Endothelial cell of umbilical vein (primary cell): Measurements from ENCODE around the gene LRRC8B. TPM values are rescaled to one million over a fixed set of nuclear protein-coding genes. Genes with fewer than 3 reads are reported as not detected.

Experiments used
- BruUV-seq: library from RNA; stranded (reverse); fragments of 400-500 nt; replicated peaks from 2 replicates; lab custom pipeline; 2021; lab: Mats Ljungman, UMichigan
- CTCF ChIA-PET: fragments of 300-600, 350-600 bp; sonication (Branson Sonifier 250); formaldehyde crosslinking; loops from one replicate; lab custom pipeline; 2021; ENCODE audit warnings: antibody characterized with exemption, inconsistent platforms; lab: Charles Lee
- POLR2A ChIA-PET: fragments of 300-600, 350-600 bp; sonication (Branson Sonifier 250); formaldehyde crosslinking; loops from one replicate; lab custom pipeline; 2021; ENCODE audit warnings: antibody characterized with exemption, inconsistent platforms; lab: Charles Lee
- DNase-seq: peaks from one replicate; pipeline ENCODE4 v3.0.0-alpha.2; 2011; ENCODE audit warnings: low read depth, low spot score
- FAIRE-seq: peaks from 2 replicates; lab custom pipeline; 2011; peaks lifted over from hg19 to GRCh38; lab: Jason Lieb, UNC
- H2AFZ ChIP-seq: 2 replicates; pipeline ENCODE4 v1.6.0; 2012; ENCODE audit warnings: low read depth, low read length, control low read depth, inconsistent platforms
- H3K27ac ChIP-seq: 2 replicates; pipeline ENCODE4 v1.5.1; 2011; ENCODE audit warnings: low read depth, mild to moderate bottlenecking, control low read depth, low read length, moderate library complexity; ENCODE audit not compliant: insufficient read depth
- H3K27me3 ChIP-seq, 2 experiments: 2 replicates each; pipeline versions ENCODE4 v1.6.0 to v1.6.1; 2011; ENCODE audit warnings: low read length in 2 of 2, mixed read lengths in 1 of 2; ENCODE audit not compliant: control insufficient read depth in 2 of 2, insufficient read depth in 2 of 2
- H3K36me3 ChIP-seq, 2 experiments: 2 replicates in 1 of 2; 3 replicates in 1 of 2; pipeline ENCODE4 v1.5.1; 2011; ENCODE audit warnings: low read length in 2 of 2, mild to moderate bottlenecking in 1 of 2, moderate library complexity in 1 of 2; ENCODE audit not compliant: control insufficient read depth in 2 of 2, insufficient read depth in 2 of 2; ENCODE audit errors: extremely low read depth in 1 of 2
- H3K4me1 ChIP-seq: 3 replicates; pipeline ENCODE4 v1.5.1; 2011; ENCODE audit warnings: mild to moderate bottlenecking, low read length; ENCODE audit not compliant: control insufficient read depth, insufficient read depth; ENCODE audit errors: extremely low read depth
- H3K4me2 ChIP-seq: 2 replicates; pipeline ENCODE4 v1.6.1; 2011; ENCODE audit warnings: low read length, control low read depth, mixed read lengths; ENCODE audit not compliant: insufficient read depth
- H3K4me3 ChIP-seq, 3 experiments: fragments of 200-600 bp in 1 of 3; sonication (generic), shearing (Covaris generic) in 1 of 3; replicated peaks in 1 of 3; 2 replicates each; pipeline ENCODE4 v1.5.1; 2011 to 2016; ENCODE audit warnings: control low read depth in 3 of 3, low read length in 3 of 3, mild to moderate bottlenecking in 2 of 3, inconsistent platforms in 1 of 3, low read depth in 1 of 3, moderate library complexity in 1 of 3; ENCODE audit not compliant: insufficient read depth in 1 of 3
- H3K79me2 ChIP-seq: 2 replicates; pipeline ENCODE4 v1.6.0; 2012; ENCODE audit warnings: low read length, inconsistent platforms; ENCODE audit not compliant: control insufficient read depth, insufficient read depth
- H3K9ac ChIP-seq: replicated peaks from 2 replicates; pipeline ENCODE3; 2011; ENCODE audit warnings: low read length, control low read depth; ENCODE audit not compliant: insufficient read depth; ENCODE audit errors: extremely low read depth
- H3K9me1 ChIP-seq: replicated peaks from 3 replicates; pipeline ENCODE4 v1.6.0; 2011; ENCODE audit warnings: mild to moderate bottlenecking, low read length; ENCODE audit not compliant: control insufficient read depth, insufficient read depth; ENCODE audit errors: extremely low read depth
- H3K9me3 ChIP-seq: replicated peaks from 2 replicates; pipeline ENCODE4 v1.5.1; 2012; ENCODE audit warnings: low read length, inconsistent platforms; ENCODE audit not compliant: control insufficient read depth, insufficient read depth
- H4K20me1 ChIP-seq: replicated peaks from 2 replicates; pipeline ENCODE3; 2011; ENCODE audit warnings: mild to moderate bottlenecking, low read length; ENCODE audit not compliant: control insufficient read depth, insufficient read depth; ENCODE audit errors: extremely low read depth
- EZH2 ChIP-seq: IDR thresholded peaks from 2 replicates; pipeline ENCODE4 v1.6.1; 2012; ENCODE audit warnings: borderline replicate concordance, low read depth, mild to moderate bottlenecking, moderate library complexity, low read length, inconsistent platforms; ENCODE audit not compliant: severe bottlenecking
- FOS ChIP-seq: IDR thresholded peaks from 2 replicates; pipeline ENCODE4 v1.6.1; 2011; ENCODE audit warnings: mild to moderate bottlenecking, low read length, moderate library complexity, borderline replicate concordance; ENCODE audit not compliant: insufficient read depth
- GATA2 ChIP-seq: IDR thresholded peaks from 2 replicates; pipeline ENCODE4 v1.7.0; 2011; ENCODE audit warnings: low read depth, mild to moderate bottlenecking, moderate library complexity, mixed read lengths, low read length; ENCODE audit not compliant: insufficient read length, insufficient read depth
- JUN ChIP-seq: IDR thresholded peaks from 2 replicates; pipeline ENCODE4 v1.6.1; 2011; ENCODE audit warnings: borderline replicate concordance, low read depth; ENCODE audit not compliant: insufficient read length, insufficient read depth
- MYC ChIP-seq: IDR thresholded peaks from one replicate; pipeline ENCODE4 v1.6.1; 2011; ENCODE audit warnings: mild to moderate bottlenecking, low read depth, low read length
- POLR2A ChIP-seq: IDR thresholded peaks from 2 replicates; pipeline ENCODE4 v1.6.1; 2012; ENCODE audit warnings: low read depth, mild to moderate bottlenecking, control low read depth, low read length
- POLR2AphosphoS5 ChIP-seq: IDR thresholded peaks from 2 replicates; pipeline ENCODE4 v1.6.1; 2012; ENCODE audit warnings: low read depth, mild to moderate bottlenecking, control low read depth, low read length, moderate library complexity; ENCODE audit not compliant: insufficient read depth
- dilution Hi-C: fragments of 300-500 bp; cut with MboI; formaldehyde crosslinking; loops from one replicate; pipeline ENCODE4 v1.15.0; 2019; ENCODE audit warnings: low sequenced_read_pairs; ENCODE audit not compliant: extremely low pct_ligation_motif_present
- intact Hi-C: fragments of 100-400 bp; cut with micrococcal nuclease; formaldehyde crosslinking; loops from one replicate; pipeline ENCODE4 v1.10.0; 2022
- polyA plus RNA-seq, 4 experiments: library from polyadenylated mRNA; depleted of rRNA in 3 of 4; stranded (reverse) in 3 of 4; unstranded in 1 of 4; fragments of >200 nt; gene quantifications; 2 replicates each; pipeline versions ENCODE4 v1.2.1 to v1.2.3, GENCODE V29; 2011 to 2012; ENCODE audit warnings: missing spikeins in 1 of 4
- total RNA-seq: library from RNA; stranded (reverse); gene quantifications from 2 replicates; pipeline ENCODE4 v1.2.3, GENCODE V29; 2021
- TF ChIP-seq, protein P1 (sequence below): IDR thresholded peaks from 2 replicates; pipeline ENCODE4 v1.6.1; 2011; ENCODE audit not compliant: insufficient read depth, insufficient read length

LRRC8B gene
- total and polyA plus RNA-seq, 2 donors (not counting 3 experiments of a cell fraction or from before 2014, with no cell fraction given) = 15.2 to 15.8 TPM

DNA sequence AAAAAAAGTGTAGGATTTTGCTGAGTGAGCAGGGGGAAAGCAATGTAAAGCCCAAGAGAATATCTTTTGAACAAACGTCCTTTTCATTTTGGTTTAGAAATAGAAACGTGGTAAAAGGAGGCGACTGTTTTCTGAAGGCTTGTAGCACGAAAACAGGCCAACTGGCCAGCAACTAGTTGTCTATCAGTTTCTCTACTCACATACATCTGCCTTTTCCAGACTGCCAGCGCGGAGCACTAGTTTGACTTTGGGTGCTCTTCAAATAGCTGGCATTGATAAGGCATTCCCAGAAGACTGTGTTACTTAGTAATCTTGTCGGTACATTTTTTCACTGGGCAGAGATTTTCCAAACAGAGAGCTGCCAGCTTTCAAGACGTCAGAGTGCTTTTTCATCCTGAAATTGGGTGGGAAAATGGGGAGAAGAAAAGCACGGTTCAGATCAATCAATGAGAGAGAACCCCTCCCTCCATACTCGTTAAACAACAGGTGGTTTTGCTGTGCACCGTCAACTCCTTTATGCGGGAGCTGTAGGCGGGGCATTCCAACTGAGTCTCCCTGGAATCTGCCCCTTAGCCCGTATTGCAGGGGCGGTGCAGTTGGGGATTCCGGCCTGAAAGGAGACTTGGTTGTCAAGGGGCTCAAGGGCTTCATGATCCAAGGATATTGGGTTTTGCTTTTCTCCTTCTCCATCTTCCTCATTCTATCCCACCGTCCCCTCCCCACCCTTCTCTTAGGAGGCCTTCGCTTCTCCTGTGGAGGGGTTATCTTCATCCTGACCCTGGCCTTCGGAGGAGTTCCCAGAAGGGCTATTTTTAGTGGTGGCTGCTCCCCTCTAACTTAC is 107.4 kb downstream of the LRRC8B start:
- no peaks in the 10 kb centered on the region for H3K9me3 ChIP-seq
- DNase-seq = peak; percentile 15
- no peaks in the 10 kb centered on the region for H4K20me1 ChIP-seq
- peak overlapping the region; percentile 97 for H3K27ac ChIP-seq
- H2AFZ ChIP-seq = peak overlapping the region; percentile 74
- no peaks in the 10 kb centered on the region for H3K27me3 ChIP-seq
- no peaks in the 10 kb centered on the region for H3K36me3 ChIP-seq
- H3K79me2 ChIP-seq = peaks cover 35% of the 10 kb centered on the region
- intact Hi-C loops (loop anchor here (1.0 to 5.0 kb wide), 2 partner anchors 78 to 255 kb away; no protein-coding TSS in a partner anchor), dilution Hi-C loops (no loop called here)
- H3K9ac ChIP-seq = peak overlapping the region; percentile 99
- FAIRE-seq = no peak
- no TSS peak for BruUV-seq
- ChIA-PET POLR2A (interaction anchor here (0.7 to 2.6 kb wide), 2 partner anchors 125 to 131 kb away, joined by 3 to 16 read pairs; no protein-coding TSS in a partner anchor), CTCF (interaction anchor here (1.0 to 10.8 kb wide), 20 partner anchors 10 to 149 kb away, joined by 3 to 230 read pairs (median 5); no protein-coding TSS in a partner anchor)
- TF ChIP-seq, protein P1, sequence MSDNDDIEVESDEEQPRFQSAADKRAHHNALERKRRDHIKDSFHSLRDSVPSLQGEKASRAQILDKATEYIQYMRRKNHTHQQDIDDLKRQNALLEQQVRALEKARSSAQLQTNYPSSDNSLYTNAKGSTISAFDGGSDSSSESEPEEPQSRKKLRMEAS = no peak
- TF ChIP-seq MYC (no peak), POLR2A (no peak), POLR2AphosphoS5 (no peak), EZH2 (no peak), JUN (no peak), FOS (no peak), GATA2 (no peak)
- H3K4me2 ChIP-seq = peak overlapping the region; percentile 89
- no peaks in the 10 kb centered on the region for H3K9me1 ChIP-seq
- peak overlapping the region; percentile 48 to 72 (median 67) for H3K4me3 ChIP-seq
- H3K4me1 ChIP-seq = peaks cover 26% of the 10 kb centered on the region
